ENCODE data around the gene FILIP1L. TPM values are rescaled to one million over a fixed set of nuclear protein-coding genes. Genes with fewer than 3 reads are reported as not detected.

Gene FILIP1L
- total RNA-seq, 1 donor from 2014 or later, result 41.5 TPM

GRCh38 chr3:99976584-99976983 lies 137.7 kb downstream of the FILIP1L start:
- Histone ChIP-seq H3K4me1 (no peaks in the 10 kb centered on the region), H3K27ac (no peak overlapping the region), H3K9me3 (no peaks in the 10 kb centered on the region), H3K4me3 (no peak overlapping the region), H3K36me3 (no peaks in the 10 kb centered on the region), H3K27me3 (no peaks in the 10 kb centered on the region)
- DNase-seq (ENCODE audit: extremely low spot score in 2 of 2), result no peak
- intact Hi-C loops (cut with DNase I), result no loop called here
- no peak for TF ChIP-seq POLR2A (IDR thresholded peaks at IDR 0.05)
- no peak for TF ChIP-seq CTCF (IDR thresholded peaks at IDR 0.05)
- TF ChIP-seq POLR2AphosphoS5 (IDR thresholded peaks at IDR 0.05; ENCODE audit: insufficient read depth in 1 of 2, low read depth in 1 of 2), result no peak

- H3K36me3 ChIP-seq, result no peaks in the 10 kb centered on the region
- H3K27me3 ChIP-seq, result no peaks in the 10 kb centered on the region
- DNase-seq (ENCODE audit: extremely low spot score in 2 of 2), result no peak
- H3K4me1 ChIP-seq, result no peaks in the 10 kb centered on the region
- no peak overlapping the region for H3K4me3 ChIP-seq
- TF ChIP-seq POLR2A (IDR thresholded peaks at IDR 0.05), result no peak
- no peak for TF ChIP-seq CTCF (IDR thresholded peaks at IDR 0.05)
- TF ChIP-seq POLR2AphosphoS5 (IDR thresholded peaks at IDR 0.05; ENCODE audit: insufficient read depth in 1 of 2, low read depth in 1 of 2), result no peak
- H3K27ac ChIP-seq, result no peak overlapping the region
- intact Hi-C loops (cut with DNase I), result no loop called here
- H3K9me3 ChIP-seq, result no peaks in the 10 kb centered on the region
These were observed 139.3 kb downstream of the FILIP1L start for GRCh38 chr3:99974989-99975388.

DNA sequence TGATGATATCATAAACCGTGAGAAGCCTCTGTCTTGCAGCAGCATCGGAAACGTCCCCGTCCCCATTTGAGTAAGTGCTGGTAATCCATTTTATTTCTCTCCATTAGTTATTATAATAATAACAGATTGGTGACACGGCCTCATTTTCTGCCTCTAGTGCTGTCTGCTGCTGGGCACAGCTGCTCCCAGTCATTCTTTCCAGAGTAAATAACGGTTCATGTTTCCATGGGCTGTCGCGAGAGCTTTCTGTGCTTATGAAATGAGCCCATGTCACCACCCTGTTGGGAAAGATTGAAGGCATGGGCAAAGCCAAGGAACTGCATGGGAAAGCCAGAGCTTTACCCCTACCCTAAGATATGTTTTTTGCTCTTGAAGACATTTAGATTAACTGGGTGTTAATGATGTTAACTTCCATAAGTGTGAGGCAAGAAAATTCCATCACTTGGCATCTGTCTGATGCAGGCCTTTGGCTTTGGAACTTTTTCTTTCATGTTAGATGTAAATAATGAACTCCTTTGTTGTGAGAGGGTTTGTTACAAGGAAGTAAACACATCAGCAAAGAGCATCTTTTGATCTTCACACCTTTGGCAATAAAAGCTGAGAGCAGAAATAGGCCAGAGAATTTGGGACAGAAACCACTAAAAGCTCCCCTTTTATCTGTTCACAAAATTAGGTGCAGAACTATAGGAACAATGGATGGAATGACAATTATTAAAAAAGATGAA lies 141.8 kb downstream of the FILIP1L start:
- no peaks in the 10 kb centered on the region for H3K36me3 ChIP-seq
- H3K9me3 ChIP-seq, result no peaks in the 10 kb centered on the region
- no peak overlapping the region for H3K4me3 ChIP-seq
- TF ChIP-seq POLR2A (IDR thresholded peaks at IDR 0.05), result no peak
- no peak for TF ChIP-seq POLR2AphosphoS5 (IDR thresholded peaks at IDR 0.05; ENCODE audit: insufficient read depth in 1 of 2, low read depth in 1 of 2)
- TF ChIP-seq CTCF (IDR thresholded peaks at IDR 0.05), result no peak
- H3K27me3 ChIP-seq, result no peaks in the 10 kb centered on the region
- DNase-seq (ENCODE audit: extremely low spot score in 2 of 2), result no peak
- intact Hi-C loops (cut with DNase I), result no loop called here
- H3K27ac ChIP-seq, result no peak overlapping the region
- H3K4me1 ChIP-seq, result peaks cover 1% of the 10 kb centered on the region

- Histone ChIP-seq H3K9me3 (no peaks in the 10 kb centered on the region), H3K4me1 (peaks cover 9% of the 10 kb centered on the region), H3K4me3 (no peak overlapping the region), H3K27ac (no peak overlapping the region), H3K36me3 (no peaks in the 10 kb centered on the region), H3K27me3 (no peaks in the 10 kb centered on the region)
- no peak for TF ChIP-seq CTCF (IDR thresholded peaks at IDR 0.05)
- no peak for TF ChIP-seq POLR2A (IDR thresholded peaks at IDR 0.05)
- TF ChIP-seq POLR2AphosphoS5 (IDR thresholded peaks at IDR 0.05; ENCODE audit: insufficient read depth in 1 of 2, low read depth in 1 of 2), result no peak
- intact Hi-C loops (cut with DNase I), result no loop called here
- no peak for DNase-seq (ENCODE audit: extremely low spot score in 2 of 2)
These were observed 142.5 kb downstream of the FILIP1L start for GRCh38 chr3:99971761-99972160.

GRCh38 chr3:99970198-99970597 lies 144.1 kb downstream of the FILIP1L start:
- TF ChIP-seq POLR2A (IDR thresholded peaks at IDR 0.05) (no peak), POLR2AphosphoS5 (IDR thresholded peaks at IDR 0.05; ENCODE audit: insufficient read depth in 1 of 2, low read depth in 1 of 2) (no peak), CTCF (IDR thresholded peaks at IDR 0.05) (no peak)
- intact Hi-C loops (cut with DNase I), result no loop called here
- H3K4me3 ChIP-seq, result no peak overlapping the region
- DNase-seq (ENCODE audit: extremely low spot score in 2 of 2), result no peak
- H3K27me3 ChIP-seq, result no peaks in the 10 kb centered on the region
- no peak overlapping the region for H3K27ac ChIP-seq
- H3K4me1 ChIP-seq, result peaks cover 20% of the 10 kb centered on the region
- no peaks in the 10 kb centered on the region for H3K36me3 ChIP-seq
- H3K9me3 ChIP-seq, result no peaks in the 10 kb centered on the region

All from vagina (tissue), 2 donors.